GM19395 (cell line): Measurements from ENCODE around the gene USP27X.
A peak's percentile ranks its signal among the peaks of the same experiment; 100 is the strongest.

ENCODE experiments used
- ATAC-seq: cut with Tn5 transposase; IDR thresholded peaks from one replicate; pipeline ENCODE4 v1.9.1; 2021; ENCODE audit warnings: mild to moderate bottlenecking, moderate library complexity; ENCODE audit not compliant: unreplicated experiment

The USP27X gene

DNA sequence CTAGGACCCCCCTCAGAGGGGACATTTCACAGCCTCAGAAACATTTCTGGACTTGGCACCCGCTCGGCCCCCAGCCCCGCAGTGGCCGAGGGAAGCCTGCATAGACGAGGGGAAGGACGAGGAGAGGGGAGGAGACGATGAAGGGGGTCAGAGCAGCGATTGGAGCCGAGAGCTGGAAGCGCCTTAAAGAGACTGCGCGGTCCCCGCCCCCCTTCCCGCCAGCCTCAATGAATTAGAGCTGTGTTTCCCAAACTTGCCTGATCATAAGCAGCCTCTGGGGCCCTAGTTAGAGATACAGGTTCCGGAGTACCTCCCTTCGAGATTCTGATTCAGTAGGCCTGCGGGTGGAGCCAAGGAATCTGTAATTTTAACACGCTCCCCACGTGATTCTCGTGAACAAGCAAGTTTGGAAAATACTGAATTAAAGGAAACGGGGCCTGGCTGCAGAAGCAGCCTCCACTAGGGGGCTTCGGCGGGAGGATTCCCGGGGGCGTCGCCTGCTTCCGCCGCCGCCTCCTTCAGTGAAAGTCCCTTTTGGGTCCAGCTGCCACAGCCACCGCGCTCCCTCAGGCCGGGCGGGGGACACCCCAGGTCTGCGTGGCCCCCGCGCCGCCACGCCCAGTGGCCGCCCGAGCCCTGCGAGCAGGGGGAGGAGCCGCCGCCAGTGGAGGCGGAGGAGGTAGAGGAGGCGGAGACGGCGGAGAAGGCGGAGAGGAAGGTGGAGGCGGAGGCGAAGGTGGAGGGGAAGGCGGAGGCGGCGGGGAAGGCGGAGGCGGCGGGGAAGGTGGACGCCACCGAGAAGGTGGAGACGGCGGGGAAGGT, at the start of gene USP27X:
Gene USP27X (plus strand): TSS at position 651 of the 822 bp plus-strand sequence. CDS start 824 bp downstream, outside the sequence.
- ATAC-seq, result peak; percentile 86

DNA sequence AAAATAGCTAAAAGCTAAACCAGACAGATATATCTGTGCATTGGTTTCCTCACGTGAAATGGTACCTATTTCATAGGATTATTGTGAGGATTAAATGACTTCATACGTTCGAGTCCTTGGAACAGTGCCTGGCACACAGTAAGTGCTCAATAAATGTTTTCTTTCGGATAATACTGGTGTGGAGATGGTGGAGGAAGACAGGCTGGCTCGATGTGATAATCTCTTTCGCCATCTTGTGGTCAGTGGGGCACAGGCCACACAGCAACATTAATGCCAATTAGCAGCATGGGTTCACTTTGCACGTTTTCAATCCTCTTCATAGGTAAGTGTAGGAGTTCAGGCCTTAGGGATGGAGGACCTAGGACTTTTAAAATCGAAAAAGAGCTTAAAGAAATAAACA, 40.9 kb upstream of the USP27X start:
- ATAC-seq, result peak; percentile 69

DNA sequence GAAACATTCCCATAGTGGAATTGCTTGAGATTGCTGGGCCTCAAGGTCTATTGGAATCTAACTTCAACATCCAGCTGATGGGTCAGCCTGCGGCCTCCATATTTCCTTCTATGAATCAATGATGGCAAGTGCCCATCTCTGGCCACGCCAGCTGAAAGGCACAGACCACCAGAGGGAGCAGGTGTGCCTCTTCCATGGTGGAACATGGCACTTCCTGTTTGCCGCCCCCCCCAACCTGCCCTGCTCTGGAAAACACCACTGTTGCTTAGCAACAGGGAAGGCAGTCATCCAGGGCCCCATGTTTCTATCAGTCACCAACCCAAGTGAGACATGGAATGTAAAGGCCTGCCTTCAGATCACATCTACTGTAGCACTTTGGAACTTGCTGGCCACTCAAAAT, 38.6 kb upstream of the USP27X start:
- ATAC-seq, result no peak

GRCh38 chrX:49842621-49843020, 36.7 kb upstream of the USP27X start:
- ATAC-seq, result no peak

DNA sequence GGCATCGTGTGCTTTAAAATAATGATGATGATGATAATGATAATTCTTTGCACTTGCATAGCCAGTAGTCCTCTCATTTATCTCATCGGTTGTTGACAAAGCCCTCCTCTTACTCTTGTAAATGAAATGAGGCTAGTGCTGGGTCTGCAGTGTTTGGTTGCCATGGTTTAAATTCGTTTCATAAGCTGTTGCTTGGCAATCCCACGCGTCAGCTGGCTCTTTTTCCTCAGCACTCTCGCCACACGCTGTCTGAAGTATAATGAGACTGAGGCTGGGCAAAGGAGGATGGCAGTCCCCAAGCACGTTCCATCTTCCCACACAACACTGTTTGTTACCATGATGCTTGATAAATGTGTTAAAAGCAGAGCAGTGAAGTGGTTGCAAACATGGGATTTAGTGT, 34.7 kb upstream of the USP27X start:
- ATAC-seq, result no peak

- ATAC-seq, result peak; percentile 53
Observed at GRCh38 chrX:49845701-49846403, 33.4 kb upstream of the USP27X start.

DNA sequence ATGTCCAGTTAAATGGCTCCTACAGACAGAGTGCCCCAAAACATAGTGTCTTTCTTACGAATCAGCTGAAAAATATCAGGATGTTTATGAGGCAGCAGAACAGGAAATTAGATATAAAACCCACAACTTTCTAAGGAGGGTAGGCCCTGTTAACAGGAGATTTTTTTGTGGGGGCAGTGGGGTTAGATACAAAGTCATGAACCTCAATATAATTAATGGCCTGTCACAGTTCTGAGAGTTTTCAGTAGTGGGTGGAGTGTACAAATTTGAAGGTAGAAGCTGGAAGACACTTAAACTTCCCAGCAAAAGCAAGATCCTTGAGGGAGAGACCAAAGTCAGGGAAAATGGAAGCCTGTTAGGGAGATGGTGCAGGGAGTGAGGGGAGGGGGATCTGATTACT, 32.8 kb upstream of the USP27X start:
- no peak for ATAC-seq

DNA sequence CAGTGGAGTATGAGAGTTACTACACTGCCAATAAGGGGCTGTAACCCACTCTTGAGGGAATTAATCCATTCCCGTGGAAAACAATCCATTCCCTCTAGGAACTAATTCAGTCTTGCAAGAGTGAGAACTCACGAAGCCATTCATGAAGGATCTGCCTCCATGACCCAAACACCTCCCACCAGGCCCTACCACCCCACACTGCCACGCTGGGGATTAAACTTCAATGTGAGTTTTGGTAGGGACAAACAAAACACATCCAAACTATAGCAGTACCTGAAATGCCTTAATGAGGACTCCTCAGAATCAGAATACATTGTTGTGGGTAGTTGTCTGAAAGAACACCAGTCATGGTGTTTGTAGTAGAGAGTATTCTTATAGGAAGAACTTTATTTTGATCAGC, 31.0 kb upstream of the USP27X start:
- ATAC-seq, result no peak

GRCh38 chrX:49850028-49850427, 29.3 kb upstream of the USP27X start:
- ATAC-seq, result no peak

DNA sequence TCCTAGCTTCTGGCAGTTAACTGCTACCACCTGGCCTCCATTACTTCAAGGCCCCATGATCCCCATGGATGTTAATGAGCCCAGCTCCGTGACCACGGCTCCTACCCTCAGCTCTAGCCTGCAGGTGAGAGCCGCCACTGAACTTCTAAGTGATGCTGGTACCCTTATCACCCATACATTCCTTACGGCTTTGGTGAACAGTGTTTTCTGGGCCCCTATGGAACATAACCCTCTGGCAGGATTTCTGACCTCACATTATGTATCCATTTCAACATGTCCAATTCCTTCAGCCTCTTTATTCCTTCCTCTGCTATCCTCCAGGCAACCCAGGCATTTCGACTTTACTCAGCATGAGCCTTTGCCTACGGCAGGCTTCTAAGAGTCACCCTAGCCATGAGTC, 25.6 kb upstream of the USP27X start:
- ATAC-seq, result no peak

DNA sequence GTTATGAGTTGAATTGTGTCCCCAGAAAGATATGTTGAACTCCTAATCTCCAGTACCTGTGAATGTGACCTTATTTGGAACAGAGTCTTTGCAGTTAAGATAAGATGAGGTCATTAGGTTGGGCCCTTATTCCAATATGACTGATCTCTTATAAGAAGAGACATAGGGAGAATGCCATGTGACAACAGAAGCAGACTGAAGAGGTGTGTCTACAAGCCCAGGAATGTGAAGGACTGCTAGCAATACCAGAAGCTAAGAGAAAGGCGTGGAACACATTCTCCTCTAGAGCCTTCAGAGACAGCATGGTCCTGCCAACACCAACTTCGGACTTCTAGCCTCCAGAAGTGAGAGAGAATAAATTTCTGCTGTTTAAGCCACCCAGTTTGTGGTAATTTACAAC, 22.5 kb upstream of the USP27X start:
- ATAC-seq, result no peak

- ATAC-seq, result no peak
Observed at GRCh38 chrX:49858341-49858740, 20.9 kb upstream of the USP27X start.

DNA sequence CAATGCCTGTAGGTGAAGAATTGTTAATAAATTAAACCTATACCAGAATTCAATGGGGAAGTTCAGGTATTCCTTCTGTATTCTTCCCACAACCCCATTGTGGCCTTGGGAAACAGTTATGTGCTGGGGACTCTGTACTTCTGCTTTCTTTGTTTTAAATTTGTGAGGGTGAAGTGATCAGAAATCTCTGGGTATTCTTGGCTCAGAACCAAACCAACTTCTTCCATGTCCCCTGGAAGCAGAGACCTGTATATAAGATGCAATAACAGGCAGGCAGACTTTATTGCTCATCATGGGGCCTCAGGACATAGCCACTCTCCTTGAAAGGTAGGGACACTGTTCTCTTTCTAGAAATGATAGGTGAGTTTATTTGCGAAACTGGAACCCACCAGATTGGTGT, 19.8 kb upstream of the USP27X start:
- ATAC-seq, result no peak

DNA sequence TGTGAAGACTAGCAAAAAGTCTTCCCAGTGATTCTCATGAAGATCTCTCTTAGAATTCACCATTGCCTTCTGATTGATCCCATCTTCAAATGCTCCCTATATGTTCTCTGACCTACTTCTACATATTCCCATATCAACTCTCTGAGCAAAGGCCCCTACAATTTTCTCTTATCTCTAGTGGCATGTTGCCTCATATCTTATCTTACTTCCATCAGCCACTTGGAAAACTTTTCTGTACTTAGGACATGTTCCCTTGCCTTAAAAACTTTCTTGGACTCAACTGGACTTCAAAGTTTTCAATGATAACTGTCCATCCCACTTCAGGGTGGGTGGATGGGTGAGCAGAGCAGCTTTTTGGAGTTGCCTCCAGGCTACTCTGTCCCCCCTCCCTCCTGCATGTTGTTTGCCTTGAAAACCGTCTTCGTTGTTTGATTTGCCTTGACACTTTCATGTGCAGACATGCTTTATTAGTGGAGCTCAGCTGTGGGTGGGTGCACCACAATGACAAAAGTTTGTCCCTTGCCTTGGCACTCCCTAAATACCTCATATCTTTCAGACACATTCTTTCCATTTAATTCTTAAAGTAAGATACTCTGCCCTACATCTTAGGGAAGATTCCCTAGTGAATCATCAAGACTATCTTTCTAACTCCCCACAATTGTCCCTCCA, 18.3 kb upstream of the USP27X start:
- ATAC-seq, result no peak

DNA sequence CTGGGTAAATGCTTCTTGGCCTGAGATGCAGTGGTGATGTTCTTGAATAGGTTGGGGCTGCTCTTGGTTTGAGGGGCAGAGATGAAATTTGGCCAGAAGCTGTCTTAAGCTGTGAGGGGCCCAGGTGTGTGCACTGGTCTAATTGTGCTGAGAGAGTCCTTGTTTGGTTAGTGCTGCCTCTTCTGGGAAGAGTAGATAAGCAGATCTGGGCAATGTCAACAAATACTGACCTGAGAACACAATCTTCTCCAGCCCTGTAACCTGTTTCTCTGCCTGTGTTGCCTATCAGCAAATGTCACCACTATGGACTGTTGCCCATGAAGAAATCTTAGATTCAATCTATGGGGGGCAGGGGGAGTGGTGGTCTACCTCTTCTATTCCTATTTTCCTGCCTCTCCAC, 17.2 kb upstream of the USP27X start:
- ATAC-seq, result no peak

GRCh38 chrX:49868739-49869138, 10.5 kb upstream of the USP27X start:
- no peak for ATAC-seq

- no peak for ATAC-seq
Observed at GRCh38 chrX:49876750-49877149, 2.5 kb upstream of the USP27X start.

DNA sequence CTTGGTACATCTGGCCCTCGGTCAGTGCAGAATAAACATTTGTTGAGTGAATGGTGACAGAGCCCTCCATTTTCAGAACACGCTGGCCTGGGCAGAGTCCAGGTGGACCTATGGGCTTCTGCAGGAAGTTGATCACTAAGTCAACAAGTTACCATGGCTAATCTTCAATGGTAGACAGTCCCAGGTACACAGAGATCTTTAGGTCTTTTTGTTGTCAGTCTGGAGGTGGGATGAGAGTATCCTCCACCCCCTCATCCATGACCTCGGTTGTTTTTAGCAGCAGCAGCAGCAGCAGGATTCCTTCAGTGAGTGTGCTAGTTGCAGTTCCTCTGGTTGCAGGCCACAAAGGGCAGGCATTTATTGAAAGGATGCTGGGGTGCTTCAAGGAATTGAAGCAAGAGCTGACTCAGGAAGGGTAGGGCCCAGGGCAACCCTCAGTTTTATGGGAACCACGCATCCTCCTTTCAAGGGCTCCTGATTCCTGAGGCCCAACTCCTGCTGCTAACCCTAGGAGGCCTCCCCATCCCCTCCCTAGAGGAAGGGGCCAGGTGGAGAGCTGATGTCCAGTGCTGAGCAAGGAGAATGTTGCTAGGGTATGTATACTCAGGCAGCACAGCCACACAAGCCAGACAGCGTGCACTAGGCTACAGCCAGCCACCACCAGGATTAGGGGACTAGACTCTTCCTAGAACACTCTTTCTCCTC, 1.7 kb upstream of the USP27X start:
- ATAC-seq, result no peak

DNA sequence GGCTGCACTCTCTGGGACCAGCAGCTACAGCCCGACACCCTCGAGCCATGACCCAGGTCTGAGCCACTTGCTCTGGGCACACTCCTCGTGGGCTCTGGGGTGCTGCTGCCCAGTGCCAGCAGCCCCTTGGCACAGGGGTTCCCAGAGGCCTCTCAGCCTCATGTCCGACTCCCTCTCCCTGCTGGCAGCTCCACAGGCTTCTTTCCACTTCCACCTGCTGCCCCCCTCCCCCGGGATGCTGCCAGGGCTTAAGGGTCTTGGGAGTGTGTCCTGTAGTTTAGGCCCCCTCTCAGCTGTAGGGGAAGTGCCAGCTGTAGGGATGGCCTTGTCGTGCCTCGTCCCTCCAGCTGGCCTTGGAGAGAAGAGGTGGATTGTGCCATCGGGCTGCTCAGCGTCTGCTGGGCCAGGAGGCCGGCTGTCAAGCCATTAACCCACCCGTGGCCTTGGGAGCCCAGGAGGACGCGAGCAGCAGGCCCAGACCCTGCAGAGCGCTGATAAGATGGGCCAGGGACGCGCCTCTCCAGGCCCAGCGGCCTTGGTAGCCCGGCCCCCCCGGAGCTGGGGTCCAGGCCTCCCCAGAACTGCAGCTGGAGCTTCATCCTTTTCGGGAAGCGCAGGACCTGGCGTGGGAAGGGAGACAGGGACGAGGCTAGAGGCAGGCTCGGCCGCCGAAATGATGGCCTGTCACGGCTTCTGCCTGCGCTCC, 1.0 kb upstream of the USP27X start:
- no peak for ATAC-seq

DNA sequence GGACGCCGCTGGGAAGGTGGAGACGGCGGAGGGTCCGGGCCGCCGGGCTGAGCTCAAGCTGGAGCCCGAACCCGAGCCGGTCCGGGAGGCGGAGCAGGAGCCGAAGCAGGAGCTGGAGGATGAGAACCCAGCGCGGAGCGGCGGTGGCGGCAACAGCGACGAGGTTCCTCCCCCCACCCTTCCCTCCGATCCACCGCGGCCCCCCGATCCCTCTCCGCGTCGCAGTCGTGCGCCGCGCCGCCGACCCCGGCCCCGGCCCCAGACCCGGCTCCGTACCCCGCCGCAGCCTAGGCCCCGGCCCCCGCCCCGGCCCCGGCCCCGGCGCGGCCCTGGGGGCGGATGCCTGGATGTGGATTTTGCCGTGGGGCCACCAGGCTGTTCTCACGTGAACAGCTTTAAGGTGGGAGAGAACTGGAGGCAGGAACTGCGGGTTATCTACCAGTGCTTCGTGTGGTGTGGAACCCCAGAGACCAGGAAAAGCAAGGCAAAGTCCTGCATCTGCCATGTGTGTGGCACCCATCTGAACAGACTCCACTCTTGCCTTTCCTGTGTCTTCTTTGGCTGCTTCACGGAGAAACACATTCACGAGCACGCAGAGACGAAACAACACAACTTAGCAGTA, 483 bp downstream of the USP27X start:
- ATAC-seq, result peak; percentile 6
